Adrenal gland (tissue), 12 donors: Measurements from ENCODE around the gene FAM227B. TPM values are rescaled to one million over a fixed set of nuclear protein-coding genes. Genes with fewer than 3 reads are reported as not detected.
"Not testable (repeated sequence)": the region's sequence is repeated elsewhere in the genome, so short reads cannot be mapped to it uniquely, and the experiment has no call there.

Experiments
- DNase-seq, 7 donors: peaks; one replicate each; pipeline ENCODE4 v3.0.0-alpha.2; 2019 to 2020
- H3K27ac ChIP-seq, 5 donors: fragments of 200-600 bp; sonication (generic) in 4 of 5; 1 replicate in 3 of 5; 2 replicates in 2 of 5; pipeline versions ENCODE4 v1.5.1 to v1.8.0; 2016 to 2020; ENCODE audit warnings: mild to moderate bottlenecking in 1 of 5
- H3K27me3 ChIP-seq: fragments of 200-600 bp; 2 replicates; pipeline ENCODE4 v1.8.0; 2021
- H3K36me3 ChIP-seq, 2 donors: fragments of 200-600 bp; replicated peaks in 1 of 2; 1 replicate in 1 of 2; 2 replicates in 1 of 2; pipeline versions ENCODE4 v1.5.1 to v1.8.0; 2018 to 2022
- H3K4me1 ChIP-seq, 2 donors: fragments of 200-600 bp; replicated peaks in 1 of 2; 1 replicate in 1 of 2; 2 replicates in 1 of 2; pipeline versions ENCODE4 v1.5.1 to v1.8.0; 2018 to 2021
- H3K4me3 ChIP-seq, 4 donors: fragments of 200-600 bp; sonication (generic) in 3 of 4; one replicate each; pipeline ENCODE4 v1.5.1; 2016 to 2018
- H3K9me3 ChIP-seq, 3 donors: fragments of 200-600 bp; sonication (generic) in 1 of 3; replicated peaks in 1 of 3; 1 replicate in 2 of 3; 2 replicates in 1 of 3; pipeline versions ENCODE4 v1.5.1 to v1.8.0; 2016 to 2021
- CTCF ChIP-seq, 6 experiments: fragments of 450-650 bp in 4 of 6; fragments of 200-600 bp in 2 of 6; sonication (generic) in 1 of 6; IDR thresholded peaks; 1 replicate in 5 of 6; 2 replicates in 1 of 6; pipeline versions ENCODE4 v1.5.1 to v1.8.0; 2016 to 2021; ENCODE audit warnings: antibody characterized with exemption in 6 of 6, mild to moderate bottlenecking in 2 of 6, moderate library complexity in 1 of 6
- POLR2A ChIP-seq, 2 donors: fragments of 450-650 bp; IDR thresholded peaks; one replicate each; pipeline ENCODE4 v1.6.1; 2017; ENCODE audit warnings: antibody characterized with exemption in 2 of 2, mild to moderate bottlenecking in 2 of 2, moderate library complexity in 1 of 2
- WGBS, 4 donors: extraction: QIAGEN DNeasy Blood & Tissue Kit in 2 of 4; methylation state at CpG; one replicate each; pipeline versions ENCODE4 v1.1.5 to v1.1.7; 2013 to 2017; 5-methylcytosine and 5-hydroxymethylcytosine counted together
- intact Hi-C, 2 donors: fragments of 100-400 bp; cut with DNase I; formaldehyde crosslinking; loops; one replicate each; pipeline versions ENCODE4 v1.14.1 to v1.15.0; 2022 to 2023
- polyA plus RNA-seq, 3 donors: library from polyadenylated mRNA; stranded (reverse); fragments of 200-250 nt in 2 of 3; fragments of 350-450 nt in 1 of 3; fragmentation: Illumina TruSeq in 1 of 3; extraction: RNeasy Lipid Tissue Mini Kit (QIAGEN cat#74804) in 1 of 3; gene quantifications; one replicate each; pipeline ENCODE4 v1.2.3, GENCODE V29; 2013 to 2014
- total RNA-seq, 9 donors: library from RNA; depleted of rRNA in 4 of 9; stranded (reverse); fragments of >200 nt in 4 of 9; fragments of 120-200 nt in 1 of 9; fragmentation: NEBNext Ultra II Directional in 1 of 9; extraction: Animal tissue kit (Norgen Biotek cat#: 25700) in 1 of 9; gene quantifications; one replicate each; pipeline versions ENCODE4 v1.1.0 to v1.2.4, GENCODE V29; 2013 to 2023
- donor health status: healthy with polysubstance abuse.
- donor health status: Bipolar disorder and iron deficiency.
- donor health status: DM: yes; HTN: yes; CAD: no.
- donor health status: DM: no; HTN: no; CAD: no.
- donor health status: DM: no; HTN: no; CAD: no.
- donor health status: DM: yes; HTN: yes; CAD: no.

Gene FAM227B
- total and polyA plus RNA-seq, 12 donors: 1.4 to 20.4 (median 8.4) TPM

GRCh38 chr15:49570672-49571071, 49.9 kb downstream of the FAM227B start:
- no peak overlapping the region for H3K27ac ChIP-seq
- H3K9me3 ChIP-seq: peaks cover 0 to 11% (median 0%) of the 10 kb centered on the region in 3 donors
- H3K4me1 ChIP-seq: no peaks in the 10 kb centered on the region
- DNase-seq: no peak
- WGBS, 4 donors: 95 to 97% (median 95%) methylated on average over 1 of the region's 1 CpG
- no peak overlapping the region for H3K4me3 ChIP-seq
- H3K36me3 ChIP-seq: no peaks in the 10 kb centered on the region
- no peak for TF ChIP-seq POLR2A (IDR thresholded peaks at IDR 0.05)
- TF ChIP-seq CTCF (IDR thresholded peaks at IDR 0.05): no peak
- intact Hi-C loops: no loop called here
- H3K27me3 ChIP-seq: no peaks in the 10 kb centered on the region

- Histone ChIP-seq H3K27me3 (no peaks in the 10 kb centered on the region), H3K9me3 (peaks cover 0 to 11% (median 0%) of the 10 kb centered on the region in 3 donors), H3K36me3 (no peaks in the 10 kb centered on the region), H3K4me1 (no peaks in the 10 kb centered on the region), H3K27ac (no peak overlapping the region), H3K4me3 (no peak overlapping the region)
- intact Hi-C loops: no loop called here
- 29 to 77% (median 74%) methylated on average over 1 of the region's 1 CpG for WGBS, 4 donors
- TF ChIP-seq POLR2A (IDR thresholded peaks at IDR 0.05): no peak
- no peak for DNase-seq
These were observed 50.4 kb downstream of the FAM227B start for GRCh38 chr15:49570174-49570573.

GRCh38 chr15:49560045-49560444, 60.6 kb downstream of the FAM227B start:
- no peaks in the 10 kb centered on the region for H3K9me3 ChIP-seq
- H3K36me3 ChIP-seq: no peaks in the 10 kb centered on the region
- no peak for DNase-seq
- TF ChIP-seq CTCF (IDR thresholded peaks at IDR 0.05) (no peak), POLR2A (IDR thresholded peaks at IDR 0.05) (no peak)
- intact Hi-C loops: no loop called here
- no peak overlapping the region for H3K4me3 ChIP-seq
- H3K4me1 ChIP-seq: no peaks in the 10 kb centered on the region
- no peak overlapping the region for H3K27ac ChIP-seq
- no peaks in the 10 kb centered on the region for H3K27me3 ChIP-seq

GRCh38 chr15:49558929-49559328, 61.7 kb downstream of the FAM227B start:
- Histone ChIP-seq H3K27me3 (no peaks in the 10 kb centered on the region), H3K4me3 (no peak overlapping the region), H3K36me3 (no peaks in the 10 kb centered on the region), H3K27ac (no peak overlapping the region), H3K4me1 (no peaks in the 10 kb centered on the region), H3K9me3 (no peaks in the 10 kb centered on the region)
- TF ChIP-seq POLR2A (IDR thresholded peaks at IDR 0.05) (no peak), CTCF (IDR thresholded peaks at IDR 0.05) (no peak)
- intact Hi-C loops: no loop called here
- no peak for DNase-seq
- WGBS, 4 donors: 78 to 84% (median 81%) methylated on average over 2 of the region's 2 CpGs

- intact Hi-C loops: no loop called here
- TF ChIP-seq CTCF (IDR thresholded peaks at IDR 0.05) (no peak), POLR2A (IDR thresholded peaks at IDR 0.05) (no peak)
- Histone ChIP-seq H3K27me3 (no peaks in the 10 kb centered on the region), H3K36me3 (no peaks in the 10 kb centered on the region), H3K4me3 (no peak overlapping the region), H3K4me1 (no peaks in the 10 kb centered on the region), H3K9me3 (no peaks in the 10 kb centered on the region), H3K27ac (no peak overlapping the region)
- WGBS, 4 donors: 90 to 93% (median 93%) methylated on average over 3 of the region's 3 CpGs; no CpG with 5 or more reads in 1 of the 4 donors
- DNase-seq: no peak
These were observed 64.2 kb downstream of the FAM227B start for GRCh38 chr15:49556437-49556836.

- intact Hi-C loops, H3K4me3 ChIP-seq, H3K36me3 ChIP-seq, H3K9me3 ChIP-seq, H3K4me1 ChIP-seq, H3K27me3 ChIP-seq, DNase-seq, H3K27ac ChIP-seq: not testable (repeated sequence)
- WGBS, 4 donors: 95 to 100% (median 97%) methylated on average over 5 to 29 of the region's 30 CpGs; no CpG with 5 or more reads in 1 of the 4 donors
These were observed 70.3 kb downstream of the FAM227B start for GRCh38 chr15:49550342-49550741.
